HG03039 (cell line): Measurements from ENCODE around the gene FSCB.
"Not testable (repeated sequence)": the region's sequence is repeated elsewhere in the genome, so short reads cannot be mapped to it uniquely, and the experiment has no call there.

Experiments
- ATAC-seq: cut with Tn5 transposase; IDR thresholded peaks from one replicate; pipeline ENCODE4 v1.9.1; 2021; ENCODE audit warnings: mild to moderate bottlenecking, moderate library complexity; ENCODE audit not compliant: unreplicated experiment

Gene FSCB

GRCh38 chr14:44507183-44507582 is at the start of gene FSCB:
Gene FSCB, minus strand, starts transcription at chr14:44507283. Its CDS starts 296 bp downstream, at chr14:44506987.
- ATAC-seq = no peak

GRCh38 chr14:44531658-44532057 is 24.6 kb upstream of the FSCB start:
- ATAC-seq = no peak

GRCh38 chr14:44530475-44530874 is 23.4 kb upstream of the FSCB start:
- no peak for ATAC-seq

- no peak for ATAC-seq
Measured at GRCh38 chr14:44529026-44529425, 21.9 kb upstream of the FSCB start.

GRCh38 chr14:44528180-44528579 is 21.1 kb upstream of the FSCB start:
- ATAC-seq = no peak

GRCh38 chr14:44525237-44525636 is 18.2 kb upstream of the FSCB start:
- ATAC-seq = no peak

- ATAC-seq = not testable (repeated sequence)
Measured at GRCh38 chr14:44515668-44516067, 8.6 kb upstream of the FSCB start.

GRCh38 chr14:44508834-44509233 is 1.8 kb upstream of the FSCB start:
- no peak for ATAC-seq

- no peak for ATAC-seq
Measured at GRCh38 chr14:44505588-44505987, 1.5 kb downstream of the FSCB start.

GRCh38 chr14:44497148-44497547 is 9.9 kb downstream of the FSCB start:
- no peak for ATAC-seq

- no peak for ATAC-seq
Measured at GRCh38 chr14:44494137-44494536, 12.9 kb downstream of the FSCB start.

- ATAC-seq = no peak
Measured at GRCh38 chr14:44490966-44491365, 16.1 kb downstream of the FSCB start.

GRCh38 chr14:44477953-44478352 is 29.1 kb downstream of the FSCB start:
- no peak for ATAC-seq

- ATAC-seq = no peak
Measured at GRCh38 chr14:44468771-44469170, 38.3 kb downstream of the FSCB start.

- no peak for ATAC-seq
Measured at GRCh38 chr14:44463356-44464004, 43.6 kb downstream of the FSCB start.

GRCh38 chr14:44462381-44462780 is 44.7 kb downstream of the FSCB start:
- no peak for ATAC-seq

- ATAC-seq = no peak
Measured at GRCh38 chr14:44461811-44462210, 45.3 kb downstream of the FSCB start.
